ENCODE results near the gene RBCK1. TPM values are rescaled to one million over a fixed set of nuclear protein-coding genes. Genes with fewer than 3 reads are reported as not detected.

RBCK1 gene
- total and polyA plus RNA-seq, 10 of the 15 experiments (the other 5 are each of a cell fraction or from before 2014, with no cell fraction given): 14.1 to 99.7 (median 76.0) TPM

DNA sequence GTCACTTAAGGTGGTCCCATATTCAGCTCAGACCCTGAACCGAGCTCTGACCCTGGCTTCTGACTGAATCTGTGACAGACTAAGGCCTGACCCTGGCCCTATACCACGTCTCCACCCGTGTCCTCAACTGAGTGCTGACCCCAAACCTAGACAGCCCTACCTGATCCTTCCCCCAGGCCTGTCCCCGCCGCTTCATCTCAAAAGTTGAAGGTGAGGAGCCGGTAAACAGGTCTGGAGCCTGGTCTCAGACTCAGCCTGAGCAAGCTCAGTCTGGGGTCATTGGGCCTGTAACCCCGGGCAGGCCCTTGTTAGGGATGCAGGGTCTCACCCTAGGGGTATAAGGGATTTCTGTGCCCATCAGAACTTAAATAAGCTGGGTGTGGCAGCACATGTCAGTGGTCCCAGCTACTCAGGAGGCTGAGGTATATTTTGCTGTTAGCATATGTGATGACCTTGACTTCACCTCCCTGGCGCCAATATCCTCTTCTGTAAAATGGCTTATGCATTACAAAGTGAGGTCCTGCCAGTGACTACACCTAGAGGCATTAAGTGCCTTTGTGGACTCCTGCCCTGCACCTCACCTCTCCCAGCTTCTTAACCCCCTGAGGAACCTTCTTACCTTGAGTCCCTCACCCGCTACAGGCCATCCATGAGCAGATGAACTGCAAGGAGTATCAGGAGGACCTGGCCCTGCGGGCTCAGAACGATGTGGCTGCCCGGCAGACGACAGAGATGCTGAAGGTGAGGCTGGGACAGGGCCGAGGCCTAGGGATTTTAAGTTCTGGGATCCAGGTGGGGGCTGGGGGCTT lies 20.0 kb downstream of the RBCK1 start:
- ChIA-PET POLR2A (interaction anchor here (1.2 kb wide), 1 partner anchor 67 kb away, joined by 4 read pairs; no protein-coding TSS in a partner anchor), CTCF (interaction anchor here (1.1 to 1.6 kb wide), 2 partner anchors 14 to 48 kb away, joined by 3 to 4 read pairs; partner anchors contain the start of gene TRIB3), RAD21 (ENCODE audit: unreplicated experiment) (no interaction called here), SMC1A (ENCODE audit: uncharacterized antibody, unreplicated experiment) (no interaction called here)
- no peak overlapping the region for H3K9ac ChIP-seq (ENCODE audit: control insufficient read depth, insufficient read depth, low read length)
- H2AFZ ChIP-seq (ENCODE audit: control insufficient read depth, low read depth, low read length): no peak overlapping the region
- no peak for DNase-seq (ENCODE audit: low read depth, low spot score)
- no TSS peak for BruUV-seq (replicated peaks)
- 93% methylated on average over 14 of the region's 14 CpGs for WGBS (ENCODE audit: insufficient coverage, insufficient replicate concordance, low lambda C conversion rate, missing lambda C conversion rate)
- no peaks in the 10 kb centered on the region for H3K79me2 ChIP-seq (ENCODE audit: control insufficient read depth, insufficient read depth, low read length)
- no peaks in the 10 kb centered on the region for H4K20me1 ChIP-seq (ENCODE audit: control insufficient read depth, insufficient read depth)
- no peak overlapping the region for H3K4me3 ChIP-seq
- in situ Hi-C loops (cut with MboI) (no loop called here), intact Hi-C loops (cut with micrococcal nuclease; ENCODE audit: unreplicated experiment) (no loop called here)
- ATAC-seq: no peak
- no peaks in the 10 kb centered on the region for H3K27me3 ChIP-seq (replicated peaks in 1 of 2; ENCODE audit: control insufficient read depth in 2 of 2, insufficient read depth in 2 of 2, low read length in 1 of 2)
- H3K36me3 ChIP-seq (ENCODE audit: control insufficient read depth in 2 of 2, insufficient read depth in 2 of 2, low read length in 1 of 2): peaks cover 13 to 16% of the 10 kb centered on the region in 2 experiments
- FAIRE-seq: no peak
- no peak overlapping the region for H3K27ac ChIP-seq (ENCODE audit: control insufficient read depth, insufficient read depth)
- H3K4me1 ChIP-seq (ENCODE audit: control insufficient read depth, insufficient read depth, low read length): peaks cover 2% of the 10 kb centered on the region
- no peaks in the 10 kb centered on the region for H3K9me3 ChIP-seq (replicated peaks; ENCODE audit: control insufficient read depth, insufficient read depth, low read length)
- H3K4me2 ChIP-seq (ENCODE audit: control insufficient read depth, insufficient read depth): no peak overlapping the region
- TF ChIP-seq ZNF207 (IDR thresholded peaks at IDR 0.05; ENCODE audit: borderline replicate concordance): no peak
- TF ChIP-seq, protein P1, sequence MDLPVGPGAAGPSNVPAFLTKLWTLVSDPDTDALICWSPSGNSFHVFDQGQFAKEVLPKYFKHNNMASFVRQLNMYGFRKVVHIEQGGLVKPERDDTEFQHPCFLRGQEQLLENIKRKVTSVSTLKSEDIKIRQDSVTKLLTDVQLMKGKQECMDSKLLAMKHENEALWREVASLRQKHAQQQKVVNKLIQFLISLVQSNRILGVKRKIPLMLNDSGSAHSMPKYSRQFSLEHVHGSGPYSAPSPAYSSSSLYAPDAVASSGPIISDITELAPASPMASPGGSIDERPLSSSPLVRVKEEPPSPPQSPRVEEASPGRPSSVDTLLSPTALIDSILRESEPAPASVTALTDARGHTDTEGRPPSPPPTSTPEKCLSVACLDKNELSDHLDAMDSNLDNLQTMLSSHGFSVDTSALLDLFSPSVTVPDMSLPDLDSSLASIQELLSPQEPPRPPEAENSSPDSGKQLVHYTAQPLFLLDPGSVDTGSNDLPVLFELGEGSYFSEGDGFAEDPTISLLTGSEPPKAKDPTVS (IDR thresholded peaks at IDR 0.05; ENCODE audit: low read depth, low read length): no peak
- no peak for TF ChIP-seq CEBPB (IDR thresholded peaks at IDR 0.05; ENCODE audit: borderline replicate concordance in 1 of 2, low read depth in 2 of 2, low read length in 2 of 2)
- TF ChIP-seq MYC (IDR thresholded peaks at IDR 0.05; ENCODE audit: insufficient read depth, insufficient read length, insufficient replicate concordance, low read length, severe bottlenecking): no peak
- TF ChIP-seq SP1 (IDR thresholded peaks at IDR 0.05; ENCODE audit: low read depth, low read length): no peak
- TF ChIP-seq NR2C1 (IDR thresholded peaks at IDR 0.05): no peak
- TF ChIP-seq, protein P2, sequence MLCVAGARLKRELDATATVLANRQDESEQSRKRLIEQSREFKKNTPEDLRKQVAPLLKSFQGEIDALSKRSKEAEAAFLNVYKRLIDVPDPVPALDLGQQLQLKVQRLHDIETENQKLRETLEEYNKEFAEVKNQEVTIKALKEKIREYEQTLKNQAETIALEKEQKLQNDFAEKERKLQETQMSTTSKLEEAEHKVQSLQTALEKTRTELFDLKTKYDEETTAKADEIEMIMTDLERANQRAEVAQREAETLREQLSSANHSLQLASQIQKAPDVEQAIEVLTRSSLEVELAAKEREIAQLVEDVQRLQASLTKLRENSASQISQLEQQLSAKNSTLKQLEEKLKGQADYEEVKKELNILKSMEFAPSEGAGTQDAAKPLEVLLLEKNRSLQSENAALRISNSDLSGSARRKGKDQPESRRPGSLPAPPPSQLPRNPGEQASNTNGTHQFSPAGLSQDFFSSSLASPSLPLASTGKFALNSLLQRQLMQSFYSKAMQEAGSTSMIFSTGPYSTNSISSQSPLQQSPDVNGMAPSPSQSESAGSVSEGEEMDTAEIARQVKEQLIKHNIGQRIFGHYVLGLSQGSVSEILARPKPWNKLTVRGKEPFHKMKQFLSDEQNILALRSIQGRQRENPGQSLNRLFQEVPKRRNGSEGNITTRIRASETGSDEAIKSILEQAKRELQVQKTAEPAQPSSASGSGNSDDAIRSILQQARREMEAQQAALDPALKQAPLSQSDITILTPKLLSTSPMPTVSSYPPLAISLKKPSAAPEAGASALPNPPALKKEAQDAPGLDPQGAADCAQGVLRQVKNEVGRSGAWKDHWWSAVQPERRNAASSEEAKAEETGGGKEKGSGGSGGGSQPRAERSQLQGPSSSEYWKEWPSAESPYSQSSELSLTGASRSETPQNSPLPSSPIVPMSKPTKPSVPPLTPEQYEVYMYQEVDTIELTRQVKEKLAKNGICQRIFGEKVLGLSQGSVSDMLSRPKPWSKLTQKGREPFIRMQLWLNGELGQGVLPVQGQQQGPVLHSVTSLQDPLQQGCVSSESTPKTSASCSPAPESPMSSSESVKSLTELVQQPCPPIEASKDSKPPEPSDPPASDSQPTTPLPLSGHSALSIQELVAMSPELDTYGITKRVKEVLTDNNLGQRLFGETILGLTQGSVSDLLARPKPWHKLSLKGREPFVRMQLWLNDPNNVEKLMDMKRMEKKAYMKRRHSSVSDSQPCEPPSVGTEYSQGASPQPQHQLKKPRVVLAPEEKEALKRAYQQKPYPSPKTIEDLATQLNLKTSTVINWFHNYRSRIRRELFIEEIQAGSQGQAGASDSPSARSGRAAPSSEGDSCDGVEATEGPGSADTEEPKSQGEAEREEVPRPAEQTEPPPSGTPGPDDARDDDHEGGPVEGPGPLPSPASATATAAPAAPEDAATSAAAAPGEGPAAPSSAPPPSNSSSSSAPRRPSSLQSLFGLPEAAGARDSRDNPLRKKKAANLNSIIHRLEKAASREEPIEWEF (IDR thresholded peaks at IDR 0.05; ENCODE audit: insufficient replicate concordance, low read depth, low read length): no peak
- TF ChIP-seq, protein P3, sequence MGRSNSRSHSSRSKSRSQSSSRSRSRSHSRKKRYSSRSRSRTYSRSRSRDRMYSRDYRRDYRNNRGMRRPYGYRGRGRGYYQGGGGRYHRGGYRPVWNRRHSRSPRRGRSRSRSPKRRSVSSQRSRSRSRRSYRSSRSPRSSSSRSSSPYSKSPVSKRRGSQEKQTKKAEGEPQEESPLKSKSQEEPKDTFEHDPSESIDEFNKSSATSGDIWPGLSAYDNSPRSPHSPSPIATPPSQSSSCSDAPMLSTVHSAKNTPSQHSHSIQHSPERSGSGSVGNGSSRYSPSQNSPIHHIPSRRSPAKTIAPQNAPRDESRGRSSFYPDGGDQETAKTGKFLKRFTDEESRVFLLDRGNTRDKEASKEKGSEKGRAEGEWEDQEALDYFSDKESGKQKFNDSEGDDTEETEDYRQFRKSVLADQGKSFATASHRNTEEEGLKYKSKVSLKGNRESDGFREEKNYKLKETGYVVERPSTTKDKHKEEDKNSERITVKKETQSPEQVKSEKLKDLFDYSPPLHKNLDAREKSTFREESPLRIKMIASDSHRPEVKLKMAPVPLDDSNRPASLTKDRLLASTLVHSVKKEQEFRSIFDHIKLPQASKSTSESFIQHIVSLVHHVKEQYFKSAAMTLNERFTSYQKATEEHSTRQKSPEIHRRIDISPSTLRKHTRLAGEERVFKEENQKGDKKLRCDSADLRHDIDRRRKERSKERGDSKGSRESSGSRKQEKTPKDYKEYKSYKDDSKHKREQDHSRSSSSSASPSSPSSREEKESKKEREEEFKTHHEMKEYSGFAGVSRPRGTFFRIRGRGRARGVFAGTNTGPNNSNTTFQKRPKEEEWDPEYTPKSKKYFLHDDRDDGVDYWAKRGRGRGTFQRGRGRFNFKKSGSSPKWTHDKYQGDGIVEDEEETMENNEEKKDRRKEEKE (IDR thresholded peaks at IDR 0.05): no peak
- no peak for TF ChIP-seq GATAD2B (conservative IDR thresholded peaks at IDR 0.05; ENCODE audit: low read depth)
- TF ChIP-seq, protein P4, sequence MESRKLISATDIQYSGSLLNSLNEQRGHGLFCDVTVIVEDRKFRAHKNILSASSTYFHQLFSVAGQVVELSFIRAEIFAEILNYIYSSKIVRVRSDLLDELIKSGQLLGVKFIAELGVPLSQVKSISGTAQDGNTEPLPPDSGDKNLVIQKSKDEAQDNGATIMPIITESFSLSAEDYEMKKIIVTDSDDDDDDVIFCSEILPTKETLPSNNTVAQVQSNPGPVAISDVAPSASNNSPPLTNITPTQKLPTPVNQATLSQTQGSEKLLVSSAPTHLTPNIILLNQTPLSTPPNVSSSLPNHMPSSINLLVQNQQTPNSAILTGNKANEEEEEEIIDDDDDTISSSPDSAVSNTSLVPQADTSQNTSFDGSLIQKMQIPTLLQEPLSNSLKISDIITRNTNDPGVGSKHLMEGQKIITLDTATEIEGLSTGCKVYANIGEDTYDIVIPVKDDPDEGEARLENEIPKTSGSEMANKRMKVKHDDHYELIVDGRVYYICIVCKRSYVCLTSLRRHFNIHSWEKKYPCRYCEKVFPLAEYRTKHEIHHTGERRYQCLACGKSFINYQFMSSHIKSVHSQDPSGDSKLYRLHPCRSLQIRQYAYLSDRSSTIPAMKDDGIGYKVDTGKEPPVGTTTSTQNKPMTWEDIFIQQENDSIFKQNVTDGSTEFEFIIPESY (IDR thresholded peaks at IDR 0.05): no peak

All from GM12878 (cell line).